ENCODE data around the gene MYRFL. TPM values are rescaled to one million over a fixed set of nuclear protein-coding genes. Genes with fewer than 3 reads are reported as not detected.

The MYRFL gene
- polyA plus RNA-seq, 2 donors: 0.08 TPM; not detected in 1

DNA sequence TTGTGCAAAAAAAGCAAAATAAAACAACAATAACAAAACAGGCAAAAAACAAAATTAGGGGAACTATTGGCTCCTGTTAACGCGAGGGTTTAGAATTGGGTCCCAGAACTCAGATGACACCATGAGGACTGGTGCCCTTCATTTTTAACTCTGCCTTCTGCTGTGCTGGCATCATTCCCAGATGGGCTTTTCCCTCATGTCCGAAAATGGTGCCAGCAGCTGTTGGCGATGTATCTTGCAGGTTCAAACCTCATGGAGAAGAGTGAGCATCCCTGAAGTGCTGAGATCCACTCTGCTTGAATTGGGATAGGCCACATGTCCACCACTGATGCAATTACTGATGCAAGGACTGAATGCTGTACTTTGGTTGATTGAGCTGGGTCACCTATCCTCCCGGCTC lies 61.1 kb downstream of the MYRFL start:
- Histone ChIP-seq H3K27ac (ENCODE audit: low read depth in 2 of 2, low read length in 1 of 2) (no peak overlapping the region), H3K9me3 (ENCODE audit: control insufficient read depth in 2 of 2, insufficient read depth in 1 of 2, low read depth in 1 of 2, low read length in 1 of 2) (no peaks in the 10 kb centered on the region), H3K4me1 (ENCODE audit: control insufficient read depth in 2 of 2, insufficient read depth in 2 of 2, low read length in 1 of 2) (no peaks in the 10 kb centered on the region), H3K4me3 (ENCODE audit: low read depth in 1 of 2, low read length in 2 of 2) (no peak overlapping the region), H3K27me3 (ENCODE audit: control insufficient read depth in 1 of 2, insufficient read depth in 2 of 2, low read length in 2 of 2) (no peaks in the 10 kb centered on the region), H3K36me3 (ENCODE audit: control insufficient read depth in 2 of 2, insufficient read depth in 2 of 2, low read length in 1 of 2) (no peaks in the 10 kb centered on the region)
- 76 to 78% methylated on average over 5 of the region's 5 CpGs for WGBS, 2 donors

GRCh38 chr12:69886715-69887114 lies 61.7 kb downstream of the MYRFL start:
- H3K9me3 ChIP-seq (ENCODE audit: control insufficient read depth in 2 of 2, insufficient read depth in 1 of 2, low read depth in 1 of 2, low read length in 1 of 2): no peaks in the 10 kb centered on the region
- 93 to 95% methylated on average over 2 of the region's 2 CpGs for WGBS, 2 donors

DNA sequence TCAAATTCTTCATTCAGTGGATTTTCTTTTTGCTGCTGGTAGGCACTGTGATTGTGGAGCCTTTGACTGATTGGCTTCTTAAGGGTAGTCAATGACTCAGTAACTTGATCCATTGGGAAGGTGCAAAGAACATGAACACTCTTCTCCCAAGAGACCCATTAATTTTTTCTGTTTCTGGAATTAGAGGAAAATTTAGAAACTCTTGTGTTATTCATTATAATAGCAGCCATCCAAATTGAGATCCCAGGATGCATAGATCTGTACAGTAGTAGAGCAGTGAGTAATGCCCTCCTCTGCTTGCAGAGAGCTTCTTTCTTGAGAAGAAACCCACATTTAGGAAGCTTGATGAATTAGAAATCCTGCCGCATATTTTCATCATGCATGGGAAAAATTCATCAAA lies 63.9 kb downstream of the MYRFL start:
- Histone ChIP-seq H3K27ac (ENCODE audit: low read depth in 2 of 2, low read length in 1 of 2) (no peak overlapping the region), H3K27me3 (ENCODE audit: control insufficient read depth in 1 of 2, insufficient read depth in 2 of 2, low read length in 2 of 2) (no peaks in the 10 kb centered on the region), H3K9me3 (ENCODE audit: control insufficient read depth in 2 of 2, insufficient read depth in 1 of 2, low read depth in 1 of 2, low read length in 1 of 2) (no peaks in the 10 kb centered on the region), H3K4me3 (ENCODE audit: low read depth in 1 of 2, low read length in 2 of 2) (no peak overlapping the region), H3K36me3 (ENCODE audit: control insufficient read depth in 2 of 2, insufficient read depth in 2 of 2, low read length in 1 of 2) (no peaks in the 10 kb centered on the region), H3K4me1 (ENCODE audit: control insufficient read depth in 2 of 2, insufficient read depth in 2 of 2, low read length in 1 of 2) (no peaks in the 10 kb centered on the region)
- 93% methylated on average over 1 of the region's 1 CpG for WGBS, 2 donors

More at GRCh38 chr12:69886715-69887114, 61.7 kb downstream of the MYRFL start:
- H3K4me1 ChIP-seq (ENCODE audit: control insufficient read depth in 2 of 2, insufficient read depth in 2 of 2, low read length in 1 of 2): no peaks in the 10 kb centered on the region
- no peak overlapping the region for H3K27ac ChIP-seq (ENCODE audit: low read depth in 2 of 2, low read length in 1 of 2)
- H3K36me3 ChIP-seq (ENCODE audit: control insufficient read depth in 2 of 2, insufficient read depth in 2 of 2, low read length in 1 of 2): no peaks in the 10 kb centered on the region
- no peak overlapping the region for H3K4me3 ChIP-seq (ENCODE audit: low read depth in 1 of 2, low read length in 2 of 2)
- H3K27me3 ChIP-seq (ENCODE audit: control insufficient read depth in 1 of 2, insufficient read depth in 2 of 2, low read length in 2 of 2): no peaks in the 10 kb centered on the region

GRCh38 chr12:69894800-69895383 lies 69.9 kb downstream of the MYRFL start:
- 91 to 95% methylated on average over 4 of the region's 4 CpGs for WGBS, 2 donors
- H3K36me3 ChIP-seq (ENCODE audit: control insufficient read depth in 2 of 2, insufficient read depth in 2 of 2, low read length in 1 of 2): no peaks in the 10 kb centered on the region

GRCh38 chr12:69896653-69897381 lies 71.8 kb downstream of the MYRFL start:
- H3K27me3 ChIP-seq (ENCODE audit: control insufficient read depth in 1 of 2, insufficient read depth in 2 of 2, low read length in 2 of 2): no peaks in the 10 kb centered on the region
- no peaks in the 10 kb centered on the region for H3K4me1 ChIP-seq (ENCODE audit: control insufficient read depth in 2 of 2, insufficient read depth in 2 of 2, low read length in 1 of 2)
- H3K27ac ChIP-seq (ENCODE audit: low read depth in 2 of 2, low read length in 1 of 2): no peak overlapping the region
- WGBS, 2 donors: 92 to 95% methylated on average over 4 of the region's 4 CpGs
- no peaks in the 10 kb centered on the region for H3K9me3 ChIP-seq (ENCODE audit: control insufficient read depth in 2 of 2, insufficient read depth in 1 of 2, low read depth in 1 of 2, low read length in 1 of 2)
- H3K36me3 ChIP-seq (ENCODE audit: control insufficient read depth in 2 of 2, insufficient read depth in 2 of 2, low read length in 1 of 2): no peaks in the 10 kb centered on the region
- no peak overlapping the region for H3K4me3 ChIP-seq (ENCODE audit: low read depth in 1 of 2, low read length in 2 of 2)

More at GRCh38 chr12:69894800-69895383, 69.9 kb downstream of the MYRFL start:
- no peaks in the 10 kb centered on the region for H3K9me3 ChIP-seq (ENCODE audit: control insufficient read depth in 2 of 2, insufficient read depth in 1 of 2, low read depth in 1 of 2, low read length in 1 of 2)
- no peak overlapping the region for H3K4me3 ChIP-seq (ENCODE audit: low read depth in 1 of 2, low read length in 2 of 2)
- no peaks in the 10 kb centered on the region for H3K27me3 ChIP-seq (ENCODE audit: control insufficient read depth in 1 of 2, insufficient read depth in 2 of 2, low read length in 2 of 2)
- no peaks in the 10 kb centered on the region for H3K4me1 ChIP-seq (ENCODE audit: control insufficient read depth in 2 of 2, insufficient read depth in 2 of 2, low read length in 1 of 2)
- H3K27ac ChIP-seq (ENCODE audit: low read depth in 2 of 2, low read length in 1 of 2): no peak overlapping the region

DNA sequence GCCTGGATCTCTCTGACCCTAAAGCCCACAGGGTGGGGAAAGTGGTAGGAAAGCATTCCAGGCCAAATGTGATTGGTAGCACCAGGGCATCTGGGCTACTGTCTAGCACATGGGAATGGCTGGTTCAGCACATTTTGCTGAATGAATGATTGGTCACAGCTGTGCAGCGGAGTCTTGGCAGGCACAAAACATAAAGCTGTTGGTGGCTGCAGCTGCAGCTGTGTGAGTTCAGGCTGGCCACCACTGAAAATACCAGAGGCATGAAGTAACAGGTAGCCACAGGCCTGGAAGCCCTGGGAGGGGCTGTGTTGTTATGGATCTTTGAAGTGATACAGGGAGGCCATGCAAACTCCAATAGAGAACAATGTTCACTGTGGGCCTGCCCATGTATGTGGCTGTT lies 72.7 kb downstream of the MYRFL start:
- WGBS, 2 donors: 38 to 62% methylated on average over 1 of the region's 1 CpG
- H3K4me3 ChIP-seq (ENCODE audit: low read depth in 1 of 2, low read length in 2 of 2): no peak overlapping the region
- no peaks in the 10 kb centered on the region for H3K9me3 ChIP-seq (ENCODE audit: control insufficient read depth in 2 of 2, insufficient read depth in 1 of 2, low read depth in 1 of 2, low read length in 1 of 2)
- no peaks in the 10 kb centered on the region for H3K4me1 ChIP-seq (ENCODE audit: control insufficient read depth in 2 of 2, insufficient read depth in 2 of 2, low read length in 1 of 2)
- H3K27me3 ChIP-seq (ENCODE audit: control insufficient read depth in 1 of 2, insufficient read depth in 2 of 2, low read length in 2 of 2): no peaks in the 10 kb centered on the region
- H3K36me3 ChIP-seq (ENCODE audit: control insufficient read depth in 2 of 2, insufficient read depth in 2 of 2, low read length in 1 of 2): no peaks in the 10 kb centered on the region
- no peak overlapping the region for H3K27ac ChIP-seq (ENCODE audit: low read depth in 2 of 2, low read length in 1 of 2)

GRCh38 chr12:69898236-69898635 lies 73.2 kb downstream of the MYRFL start:
- H3K4me3 ChIP-seq (ENCODE audit: low read depth in 1 of 2, low read length in 2 of 2): no peak overlapping the region
- no peaks in the 10 kb centered on the region for H3K27me3 ChIP-seq (ENCODE audit: control insufficient read depth in 1 of 2, insufficient read depth in 2 of 2, low read length in 2 of 2)
- H3K27ac ChIP-seq (ENCODE audit: low read depth in 2 of 2, low read length in 1 of 2): no peak overlapping the region
- no peaks in the 10 kb centered on the region for H3K4me1 ChIP-seq (ENCODE audit: control insufficient read depth in 2 of 2, insufficient read depth in 2 of 2, low read length in 1 of 2)
- H3K9me3 ChIP-seq (ENCODE audit: control insufficient read depth in 2 of 2, insufficient read depth in 1 of 2, low read depth in 1 of 2, low read length in 1 of 2): no peaks in the 10 kb centered on the region
- no peaks in the 10 kb centered on the region for H3K36me3 ChIP-seq (ENCODE audit: control insufficient read depth in 2 of 2, insufficient read depth in 2 of 2, low read length in 1 of 2)
- WGBS, 2 donors: 55 to 60% methylated on average over 3 of the region's 3 CpGs

DNA sequence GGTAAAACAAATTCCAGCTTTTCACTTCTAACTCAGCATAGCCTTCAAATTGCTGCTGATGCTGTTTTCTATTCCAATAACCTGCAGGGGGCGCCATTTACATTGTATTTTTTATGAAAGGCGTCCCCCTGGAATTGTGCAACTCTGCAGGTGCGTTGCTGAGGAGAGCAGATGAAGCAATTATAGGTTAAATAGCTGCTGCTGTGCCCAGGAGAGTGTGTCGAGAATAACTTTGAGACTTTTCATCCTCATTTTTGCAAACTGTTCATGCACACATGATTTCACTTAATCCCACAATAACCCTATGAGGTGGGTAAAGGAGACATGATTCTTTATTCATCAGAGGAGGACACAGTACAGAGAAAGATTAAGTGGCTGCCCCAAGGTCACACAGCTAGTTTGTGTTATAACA lies 75.7 kb downstream of the MYRFL start:
- Histone ChIP-seq H3K4me1 (ENCODE audit: control insufficient read depth in 2 of 2, insufficient read depth in 2 of 2, low read length in 1 of 2) (no peaks in the 10 kb centered on the region), H3K27me3 (ENCODE audit: control insufficient read depth in 1 of 2, insufficient read depth in 2 of 2, low read length in 2 of 2) (no peaks in the 10 kb centered on the region), H3K27ac (ENCODE audit: low read depth in 2 of 2, low read length in 1 of 2) (no peak overlapping the region), H3K36me3 (ENCODE audit: control insufficient read depth in 2 of 2, insufficient read depth in 2 of 2, low read length in 1 of 2) (no peaks in the 10 kb centered on the region), H3K9me3 (ENCODE audit: control insufficient read depth in 2 of 2, insufficient read depth in 1 of 2, low read depth in 1 of 2, low read length in 1 of 2) (no peaks in the 10 kb centered on the region), H3K4me3 (ENCODE audit: low read depth in 1 of 2, low read length in 2 of 2) (no peak overlapping the region)
- WGBS, 2 donors: 0 to 3% methylated on average over 4 of the region's 4 CpGs

GRCh38 chr12:69901221-69901905 lies 76.3 kb downstream of the MYRFL start:
- no peaks in the 10 kb centered on the region for H3K4me1 ChIP-seq (ENCODE audit: control insufficient read depth in 2 of 2, insufficient read depth in 2 of 2, low read length in 1 of 2)
- no peak overlapping the region for H3K4me3 ChIP-seq (ENCODE audit: low read depth in 1 of 2, low read length in 2 of 2)
- no peaks in the 10 kb centered on the region for H3K27me3 ChIP-seq (ENCODE audit: control insufficient read depth in 1 of 2, insufficient read depth in 2 of 2, low read length in 2 of 2)
- no peaks in the 10 kb centered on the region for H3K9me3 ChIP-seq (ENCODE audit: control insufficient read depth in 2 of 2, insufficient read depth in 1 of 2, low read depth in 1 of 2, low read length in 1 of 2)
- no peak overlapping the region for H3K27ac ChIP-seq (ENCODE audit: low read depth in 2 of 2, low read length in 1 of 2)
- no peaks in the 10 kb centered on the region for H3K36me3 ChIP-seq (ENCODE audit: control insufficient read depth in 2 of 2, insufficient read depth in 2 of 2, low read length in 1 of 2)
